Heart left ventricle (tissue), 13 donors: ENCODE results near the gene RYK.

Source experiments
- CTCF ChIP-seq, 12 donors: fragments of 200-600 bp; sonication (generic) in 4 of 12; IDR thresholded peaks; one replicate each; pipeline versions ENCODE4 v1.5.0 to v1.8.0; 2018 to 2022; ENCODE audit warnings: antibody characterized with exemption in 12 of 12, mild to moderate bottlenecking in 5 of 12
- POLR2A ChIP-seq, 2 donors: fragments of 450-650 bp; IDR thresholded peaks; one replicate each; pipeline ENCODE4 v1.6.1; 2017; ENCODE audit warnings: antibody characterized with exemption in 2 of 2, mild to moderate bottlenecking in 2 of 2, moderate library complexity in 2 of 2
- donor health status: ischemic (EF 13 %, LVEDD 7.1; RV severe dilation, severe dysfunction).
- donor health status: DM: no; HTN: yes; CAD: no.
- donor health status: DM: no; HTN: no; CAD: no.
- donor health status: ischemic (EF 25% LVEDD 6.9; RV normal size, moderate dysfunction).
- donor health status: ischemic (EF 25% LVEDD 5.7; RV mildly dilated, moderate dysfunction).
- donor health status: ischemic (EF 35%, LVEDD 5.7; RV mildly dilated, moderate dysfunction).
- donor health status: nonischemic (EF 11% LVEDD 7.7; RV severe dilation, severe dysfunction).
- donor health status: DM: yes; HTN: yes; CAD: no.
- donor health status: PGD.
- donor health status: ischemic (EF 29% LVEDD 5.4; RV normal size, mild dysfunction).
- donor health status: nonischemic (EF 23%, LVEDD 6.1; RV moderate dilation, normal function).

- TF ChIP-seq POLR2A (IDR thresholded peaks at IDR 0.05) (no peak), CTCF (IDR thresholded peaks at IDR 0.05) (no peak)
Measured at GRCh38 chr3:134163096-134163495, 87.6 kb downstream of the RYK start.
